ENCODE measurements around the gene MKRN2.
"Not testable (repeated sequence)": the region's sequence is repeated elsewhere in the genome, so short reads cannot be mapped to it uniquely, and the experiment has no call there.

MKRN2 gene

DNA sequence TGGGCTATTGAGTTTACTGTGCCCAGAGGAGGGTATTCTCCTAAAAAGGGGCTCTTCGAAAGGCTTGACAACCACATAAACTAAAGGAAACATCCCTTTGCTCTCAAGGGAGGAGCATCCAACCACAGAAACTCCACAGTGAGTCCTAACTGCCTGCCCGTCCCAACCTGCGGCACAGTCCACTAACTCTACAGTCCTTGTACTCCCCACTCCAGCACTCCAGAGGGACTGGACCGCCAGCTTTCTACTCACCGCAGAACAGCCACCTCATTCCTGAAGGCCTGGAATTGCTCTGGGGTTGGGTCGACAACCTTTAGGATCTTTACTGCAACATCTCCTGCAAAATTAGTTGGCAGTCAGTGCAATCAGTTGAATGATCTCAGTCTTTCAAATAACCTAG, 34.6 kb downstream of the MKRN2 start:
- DNase-seq, result no peak

GRCh38 chr3:12591997-12592715, 35.3 kb downstream of the MKRN2 start:
- DNase-seq, result no peak

GRCh38 chr3:12593473-12593872, 36.6 kb downstream of the MKRN2 start:
- DNase-seq, result no peak

GRCh38 chr3:12598890-12599289, 42.0 kb downstream of the MKRN2 start:
- no peak for DNase-seq

DNA sequence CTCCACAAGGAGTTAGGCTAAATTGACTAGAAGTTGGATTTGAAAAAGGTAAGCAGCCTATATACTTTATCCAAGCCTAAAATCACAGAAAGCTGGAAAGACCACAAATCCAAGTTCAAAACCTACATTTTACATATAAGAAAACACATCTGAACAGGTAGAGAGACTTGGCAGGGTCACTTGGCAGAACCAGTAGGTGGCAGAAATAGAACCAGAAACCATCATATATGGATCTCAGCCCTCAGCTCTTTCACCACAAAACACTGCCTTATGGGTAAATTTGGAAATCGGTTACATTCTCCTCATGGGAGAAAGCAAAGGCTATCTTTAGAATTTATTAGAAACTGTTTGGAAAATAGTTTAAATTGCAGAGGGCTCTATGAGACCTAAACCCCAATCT, 44.2 kb downstream of the MKRN2 start:
- no peak for DNase-seq

DNA sequence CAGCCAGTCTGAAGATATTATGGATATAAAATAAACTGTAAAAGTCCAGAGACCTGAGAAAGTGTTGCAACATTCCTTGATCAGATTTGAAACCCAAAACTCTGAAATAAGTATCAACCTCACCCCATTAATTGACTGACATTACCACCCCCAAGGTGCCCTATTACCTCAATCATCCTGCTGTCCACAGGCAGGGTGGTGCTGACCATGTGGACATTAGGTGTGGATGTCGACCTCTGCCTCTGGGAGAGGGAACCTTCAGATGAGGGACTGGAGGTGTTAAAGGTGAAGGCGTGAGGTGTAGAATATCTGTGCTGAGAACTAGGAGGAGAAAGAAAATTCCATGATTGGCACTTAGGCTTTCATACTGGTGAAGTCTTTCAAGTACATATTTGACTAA, 47.1 kb downstream of the MKRN2 start:
- no peak for DNase-seq

DNA sequence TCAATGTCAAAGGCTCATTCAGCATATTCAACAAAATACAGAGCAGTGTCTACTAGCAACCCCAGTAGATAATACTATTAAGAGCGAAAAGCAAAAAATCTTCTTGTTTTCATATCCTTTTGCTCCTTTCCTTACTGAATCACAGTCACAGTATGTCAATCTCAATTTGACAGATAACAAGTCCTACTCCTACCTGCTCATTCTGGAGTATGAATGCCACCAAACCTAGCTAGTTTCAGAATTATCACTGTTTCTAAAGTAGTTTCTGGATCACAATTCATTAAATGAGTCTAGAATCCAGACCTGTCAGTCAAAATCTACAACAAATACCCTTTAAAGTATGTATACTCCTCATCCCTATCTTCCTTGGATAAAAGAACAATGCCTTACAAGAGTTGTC, 51.5 kb downstream of the MKRN2 start:
- DNase-seq, result no peak

GRCh38 chr3:12611117-12611516, 54.2 kb downstream of the MKRN2 start:
- no peak for DNase-seq

DNA sequence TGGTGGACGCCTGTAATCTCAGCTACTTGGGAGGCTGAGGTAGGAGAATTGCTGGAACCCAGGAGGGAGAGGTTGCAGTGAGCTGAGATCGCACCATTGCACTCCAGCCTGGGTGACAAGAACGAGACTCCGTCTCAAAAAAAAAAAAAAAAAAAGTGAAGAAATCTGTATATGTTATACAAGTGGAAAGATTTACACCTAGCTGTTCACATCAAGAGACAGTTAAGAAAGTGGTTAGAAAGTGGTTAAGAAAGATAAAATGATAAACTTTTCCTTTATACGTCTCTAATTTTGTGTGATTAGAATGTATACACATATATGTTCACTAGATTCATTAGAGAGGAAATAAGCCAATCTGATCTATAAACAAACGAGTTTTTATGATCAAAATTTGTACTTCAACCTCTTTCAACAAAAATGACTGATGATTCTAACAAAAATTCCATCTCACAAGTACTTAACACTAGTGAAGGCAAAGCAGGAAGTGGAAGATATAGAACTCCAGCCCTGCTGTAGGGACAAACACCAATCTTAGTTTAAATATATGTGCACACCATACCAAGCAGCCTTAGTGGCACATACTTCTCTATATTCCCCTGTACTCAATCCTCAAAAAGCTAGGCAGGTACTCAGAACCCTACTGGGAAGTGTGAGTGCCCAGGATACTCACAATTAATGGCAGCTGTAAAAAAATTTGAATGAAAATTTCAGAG, 55.8 kb downstream of the MKRN2 start:
- DNase-seq, result no peak

- no peak for DNase-seq
These were observed 56.4 kb downstream of the MKRN2 start for GRCh38 chr3:12613250-12613649.

- no peak for DNase-seq
These were observed 58.4 kb downstream of the MKRN2 start for GRCh38 chr3:12615266-12615665.

- no peak for DNase-seq
These were observed 61.5 kb downstream of the MKRN2 start for GRCh38 chr3:12618426-12618825.

DNA sequence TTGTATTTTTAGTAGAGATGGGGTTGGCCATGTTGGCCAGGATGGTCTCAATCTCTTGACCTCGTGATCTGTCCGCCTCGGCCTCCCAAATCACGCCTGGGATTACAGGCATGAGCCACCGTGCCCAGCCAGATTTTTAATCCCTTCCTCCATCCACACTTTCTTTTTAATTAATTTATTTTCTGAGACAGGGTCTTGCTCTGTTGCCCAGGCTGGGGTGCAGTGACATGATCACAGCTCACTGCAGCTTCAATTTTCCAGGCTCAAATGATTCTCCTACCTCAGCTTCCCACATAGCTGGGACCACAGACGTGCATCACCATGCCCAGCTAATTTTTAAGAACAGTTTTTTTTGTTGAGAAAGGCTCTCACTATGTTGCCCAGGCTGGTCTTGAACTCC, 63.4 kb downstream of the MKRN2 start:
- no peak for DNase-seq

DNA sequence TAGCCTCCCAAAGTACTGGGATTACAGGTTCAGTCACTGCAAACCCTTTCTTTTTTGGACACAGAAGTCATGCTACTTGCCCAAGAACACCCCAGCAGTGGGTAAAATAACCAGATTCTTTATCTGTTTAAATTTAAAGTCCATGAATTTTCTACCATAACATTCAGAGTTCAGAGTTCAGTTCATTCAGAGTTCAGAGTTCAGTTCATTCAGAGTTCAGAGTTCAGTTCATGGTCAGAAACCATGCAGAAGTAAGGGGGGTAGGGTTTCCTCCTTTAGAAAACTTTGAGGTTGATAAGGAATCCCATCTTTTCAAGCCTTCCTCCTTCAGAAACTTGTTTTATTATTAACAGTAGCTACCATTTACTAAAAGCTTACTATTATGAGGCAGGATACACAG, 63.8 kb downstream of the MKRN2 start:
- no peak for DNase-seq

DNA sequence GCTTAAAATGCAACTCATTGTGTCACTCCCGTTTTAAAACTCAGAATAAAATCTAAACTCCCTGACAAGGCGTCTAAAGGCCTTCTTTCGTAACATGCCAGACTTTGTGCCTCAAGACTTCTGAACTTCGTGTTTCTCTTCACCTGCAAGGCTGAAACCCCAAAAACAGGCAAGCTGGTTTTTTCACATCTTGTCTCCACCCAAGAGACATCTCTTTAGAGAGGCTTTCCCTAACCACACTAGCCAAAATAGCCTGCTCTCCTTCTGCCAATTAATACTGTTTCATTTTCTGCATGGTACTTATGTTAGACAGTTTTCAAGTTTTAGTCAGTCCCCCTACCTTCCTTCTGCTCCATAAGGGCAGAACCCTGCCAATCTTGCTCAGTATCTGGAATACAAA, 65.4 kb downstream of the MKRN2 start:
- DNase-seq, result no peak

DNA sequence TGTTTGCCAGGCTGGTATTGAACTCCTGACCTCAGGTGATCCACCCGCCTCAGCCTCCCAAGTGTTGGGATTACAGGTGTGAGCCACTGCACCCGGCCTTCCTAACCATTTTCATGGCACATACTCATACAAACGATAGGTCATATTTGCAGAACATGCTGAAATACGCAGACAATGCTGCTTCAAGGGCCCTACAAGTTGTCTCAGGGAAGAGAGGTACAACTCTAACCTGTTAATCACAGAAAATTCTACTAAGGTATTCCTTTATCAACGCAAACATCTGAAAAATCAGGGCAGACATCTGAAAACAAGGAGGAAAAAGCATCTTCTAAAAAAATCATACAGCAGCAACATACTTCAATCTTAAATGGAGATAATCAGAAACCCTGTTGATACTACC, 67.2 kb downstream of the MKRN2 start:
- DNase-seq, result no peak

DNA sequence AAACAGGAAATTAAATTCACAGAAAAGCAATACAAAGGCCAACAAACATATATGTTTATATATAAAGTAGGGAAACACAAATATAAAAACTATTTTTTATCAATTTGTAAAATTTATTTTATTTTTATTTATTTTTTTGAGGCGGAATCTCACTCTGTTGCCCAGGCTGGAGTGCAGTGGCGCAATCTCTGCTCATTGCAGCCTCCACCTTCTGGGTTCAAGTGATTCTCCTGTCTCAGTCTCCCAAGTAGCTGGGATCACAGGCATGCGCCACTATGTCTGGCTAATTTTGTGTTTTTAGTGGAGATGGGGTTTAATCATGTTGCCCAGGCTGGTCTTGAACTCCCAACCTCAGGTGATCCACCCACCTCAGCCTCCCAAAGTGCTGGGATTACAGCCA, 68.1 kb downstream of the MKRN2 start:
- not testable (repeated sequence) for DNase-seq

DNA sequence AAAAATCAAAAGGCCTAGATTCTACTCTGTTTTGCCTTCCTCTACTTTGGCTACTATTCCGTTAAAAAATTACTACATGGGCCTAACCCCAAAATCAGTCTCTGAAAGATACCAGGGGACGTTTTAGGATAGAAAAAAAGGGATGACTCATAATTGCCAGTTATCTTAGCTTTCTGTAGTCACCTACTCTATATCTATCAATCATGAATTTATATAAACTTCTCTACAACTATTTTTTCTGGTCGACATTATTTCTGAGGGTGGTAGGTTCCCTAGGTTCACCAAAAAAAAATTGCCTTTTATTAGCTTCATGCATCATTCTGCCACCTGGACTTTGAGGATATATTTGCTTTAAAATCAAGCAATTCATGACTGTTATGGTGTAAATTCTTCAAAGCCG, 70.5 kb downstream of the MKRN2 start:
- no peak for DNase-seq

DNA sequence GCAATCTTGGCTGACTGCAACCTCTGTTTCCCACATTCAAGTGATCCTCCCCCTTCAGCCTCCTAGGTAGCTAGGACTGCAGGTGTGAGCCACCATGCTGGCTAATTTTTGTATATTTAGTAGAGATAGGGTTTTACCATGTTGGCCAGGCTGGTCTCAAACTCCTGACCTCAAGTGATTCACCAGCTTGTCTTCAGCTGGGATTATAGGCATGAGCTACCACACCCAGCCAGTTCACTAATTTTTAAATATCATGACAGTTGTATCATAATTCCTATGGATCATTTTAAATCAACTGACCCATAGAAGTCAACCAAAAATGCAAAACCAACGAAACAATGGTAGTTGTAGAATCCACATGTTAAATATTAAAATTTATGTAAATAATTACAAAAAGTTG, 71.9 kb downstream of the MKRN2 start:
- no peak for DNase-seq

GRCh38 chr3:12629560-12629959, 72.7 kb downstream of the MKRN2 start:
- peak; percentile 11 for DNase-seq

DNA sequence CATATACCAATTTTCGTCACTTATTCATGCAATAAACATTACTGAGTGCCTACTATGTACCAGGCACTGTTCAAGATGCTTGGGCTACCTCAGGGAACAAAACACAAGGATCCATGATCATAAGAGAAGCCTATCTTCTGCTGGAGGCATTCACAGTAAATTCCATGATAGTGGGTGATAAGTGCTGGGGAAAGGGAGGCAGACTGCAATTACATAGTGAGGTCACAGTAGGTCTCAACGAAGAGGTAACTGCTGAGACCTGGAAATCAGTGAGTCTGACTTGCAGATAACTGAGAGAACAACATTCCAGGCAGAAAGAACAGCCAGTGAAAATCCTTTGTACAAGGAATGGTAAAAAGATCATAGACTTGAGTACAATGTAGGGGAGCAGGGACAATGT, 73.4 kb downstream of the MKRN2 start:
- DNase-seq, result no peak

- DNase-seq, result not testable (repeated sequence)
These were observed 74.0 kb downstream of the MKRN2 start for GRCh38 chr3:12630843-12631242.

DNA sequence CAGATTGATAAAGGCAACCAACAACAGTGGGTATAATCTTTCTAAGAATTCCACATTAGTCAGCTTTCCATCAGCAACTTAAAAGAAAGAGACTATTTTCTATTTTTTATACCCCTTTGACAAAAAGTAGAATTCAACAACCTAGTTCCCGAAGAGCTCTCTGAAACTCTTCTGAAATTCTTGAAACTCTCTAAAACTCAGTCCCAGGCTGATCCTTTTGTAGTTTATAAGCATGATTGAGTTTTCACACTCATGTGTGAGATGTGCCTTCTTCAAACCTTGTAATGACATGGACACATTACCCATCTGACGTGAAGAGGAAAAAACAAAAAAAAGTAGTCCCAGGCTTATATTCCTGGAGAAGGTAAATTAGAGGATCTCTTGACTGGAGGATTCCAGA, 75.6 kb downstream of the MKRN2 start:
- DNase-seq, result no peak

DNA sequence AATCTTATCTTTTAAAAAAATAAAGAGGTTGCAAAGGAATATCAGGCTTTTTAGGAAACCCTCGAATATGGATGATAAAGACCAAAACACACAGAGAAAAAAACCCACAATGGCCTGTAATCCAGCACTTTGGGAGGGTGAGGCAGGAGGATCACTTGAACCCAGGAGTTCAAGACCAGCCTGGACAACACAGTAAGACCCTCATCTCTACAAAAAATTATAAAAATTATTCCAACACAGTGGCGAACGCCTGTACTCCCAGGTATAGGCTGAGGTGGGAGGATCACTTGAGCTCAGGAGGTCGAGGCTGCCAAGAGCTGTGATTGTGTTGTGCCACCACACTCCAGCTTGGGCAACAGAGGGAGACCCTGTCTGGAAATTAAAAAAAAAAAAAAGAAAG, 76.2 kb downstream of the MKRN2 start:
- no peak for DNase-seq

Measured in NCI-H510A treated with DMSO at 0.1 percent for 48 hours (cell line).